ENCODE measurements around the gene SLC34A1.

SLC34A1 gene

GRCh38 chr5:177447611-177448243 is 63.5 kb downstream of the SLC34A1 start:
- TF ChIP-seq POLR2A (IDR thresholded peaks at IDR 0.05; ENCODE audit: low read depth, low read length) (no peak; the same call in 1 of the 2 replicates), TAF1 (IDR thresholded peaks at IDR 0.05; ENCODE audit: borderline replicate concordance, low read depth, low read length) (no peak), POLR2AphosphoS5 (IDR thresholded peaks at IDR 0.05; ENCODE audit: low read depth, low read length) (no peak)
- DNase-seq (ENCODE audit: insufficient read length) (no peak), FAIRE-seq (no peak)
